ENCODE measurements around the gene OGFR.

OGFR gene

DNA sequence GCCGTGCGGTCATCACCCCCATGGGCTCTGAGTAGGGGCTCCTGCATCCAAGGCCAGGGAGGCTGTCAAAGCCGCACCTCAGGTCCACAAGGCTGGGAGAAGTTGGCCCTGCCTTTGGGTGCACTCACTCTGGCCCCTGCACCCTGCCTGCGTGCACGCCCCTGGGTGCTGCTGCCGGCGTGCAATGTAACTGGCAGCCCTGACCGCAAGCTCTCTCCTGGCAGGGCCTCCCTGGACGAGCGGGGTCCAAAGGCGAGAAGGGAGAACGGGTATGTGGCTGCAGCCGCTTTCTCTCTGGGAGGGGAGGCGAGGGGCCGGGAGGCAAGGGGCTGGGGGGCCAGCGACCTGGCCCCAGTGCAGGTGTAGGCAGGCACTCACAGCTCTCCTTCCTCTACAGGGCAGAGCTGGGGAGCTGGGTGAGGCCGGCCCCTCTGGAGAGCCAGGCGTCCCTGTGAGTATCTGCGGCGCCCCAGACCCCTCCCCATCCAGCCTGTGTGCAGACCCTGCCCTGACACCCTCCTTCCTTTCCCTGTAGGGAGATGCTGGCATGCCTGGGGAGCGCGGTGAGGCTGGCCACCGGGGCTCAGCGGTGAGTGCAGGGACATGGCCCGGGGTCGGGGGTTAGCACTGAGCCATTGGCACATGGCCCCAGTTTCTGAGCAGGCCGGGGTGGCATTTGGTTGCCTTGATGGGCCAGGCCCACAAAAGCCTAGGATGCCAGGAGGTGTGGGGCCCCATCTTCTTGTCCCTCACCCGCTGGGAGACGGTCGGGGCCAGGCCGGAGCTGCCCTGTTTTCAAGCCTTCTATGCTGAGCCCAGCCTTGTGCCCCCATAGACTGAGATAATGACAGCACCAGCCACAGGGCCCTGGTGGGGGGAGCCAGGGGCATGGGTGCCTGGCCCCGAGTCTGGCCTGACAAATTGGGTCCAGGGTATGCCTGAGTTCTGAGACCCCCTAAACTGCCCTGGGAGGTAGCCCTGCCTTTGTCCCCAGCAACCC, 24.9 kb downstream of the OGFR start:
- H3K27me3 ChIP-seq (ENCODE audit: control insufficient read depth in 5 of 5, insufficient read depth in 4 of 5, low read length in 5 of 5): peaks cover 0 to 5% (median 0%) of the 10 kb centered on the region in 5 donors
- H3K4me3 ChIP-seq (ENCODE audit: low read depth in 1 of 5, low read length in 5 of 5): no peak overlapping the region
- H3K9ac ChIP-seq (ENCODE audit: low read length in 5 of 5): no peak overlapping the region
- H3K4me1 ChIP-seq (ENCODE audit: control insufficient read depth in 5 of 5, insufficient read depth in 5 of 5, low read length in 5 of 5): peaks cover 3 to 28% (median 18%) of the 10 kb centered on the region in 5 donors
- H3K27ac ChIP-seq (ENCODE audit: low read depth, low read length): no peak overlapping the region
- H3K36me3 ChIP-seq (ENCODE audit: control insufficient read depth in 5 of 5, insufficient read depth in 5 of 5, low read length in 5 of 5): no peaks in the 10 kb centered on the region
- no peaks in the 10 kb centered on the region for H3K9me3 ChIP-seq (ENCODE audit: control insufficient read depth in 5 of 5, low read length in 5 of 5)

GRCh38 chr20:62830251-62830650, 25.6 kb downstream of the OGFR start:
- no peaks in the 10 kb centered on the region for H3K36me3 ChIP-seq (ENCODE audit: control insufficient read depth in 5 of 5, insufficient read depth in 5 of 5, low read length in 5 of 5)
- H3K9me3 ChIP-seq (ENCODE audit: control insufficient read depth in 5 of 5, low read length in 5 of 5): no peaks in the 10 kb centered on the region
- H3K27ac ChIP-seq (ENCODE audit: low read depth, low read length): no peak overlapping the region
- peaks cover 0 to 7% (median 2%) of the 10 kb centered on the region in 5 donors for H3K27me3 ChIP-seq (ENCODE audit: control insufficient read depth in 5 of 5, insufficient read depth in 4 of 5, low read length in 5 of 5)
- H3K4me3 ChIP-seq (ENCODE audit: low read depth in 1 of 5, low read length in 5 of 5): no peak overlapping the region
- no peak overlapping the region for H3K9ac ChIP-seq (ENCODE audit: low read length in 5 of 5)
- peaks cover 3 to 25% (median 15%) of the 10 kb centered on the region in 5 donors for H3K4me1 ChIP-seq (ENCODE audit: control insufficient read depth in 5 of 5, insufficient read depth in 5 of 5, low read length in 5 of 5)

- peaks cover 0 to 8% (median 2%) of the 10 kb centered on the region in 5 donors for H3K27me3 ChIP-seq (ENCODE audit: control insufficient read depth in 5 of 5, insufficient read depth in 4 of 5, low read length in 5 of 5)
- H3K36me3 ChIP-seq (ENCODE audit: control insufficient read depth in 5 of 5, insufficient read depth in 5 of 5, low read length in 5 of 5): no peaks in the 10 kb centered on the region
- H3K9ac ChIP-seq (ENCODE audit: low read length in 5 of 5): no peak overlapping the region
- H3K4me1 ChIP-seq (ENCODE audit: control insufficient read depth in 5 of 5, insufficient read depth in 5 of 5, low read length in 5 of 5): peaks cover 3 to 25% (median 15%) of the 10 kb centered on the region in 5 donors
- no peak overlapping the region for H3K4me3 ChIP-seq (ENCODE audit: low read depth in 1 of 5, low read length in 5 of 5)
- H3K9me3 ChIP-seq (ENCODE audit: control insufficient read depth in 5 of 5, low read length in 5 of 5): no peaks in the 10 kb centered on the region
- no peak overlapping the region for H3K27ac ChIP-seq (ENCODE audit: low read depth, low read length)
Measured at GRCh38 chr20:62830821-62831220, 26.2 kb downstream of the OGFR start.

DNA sequence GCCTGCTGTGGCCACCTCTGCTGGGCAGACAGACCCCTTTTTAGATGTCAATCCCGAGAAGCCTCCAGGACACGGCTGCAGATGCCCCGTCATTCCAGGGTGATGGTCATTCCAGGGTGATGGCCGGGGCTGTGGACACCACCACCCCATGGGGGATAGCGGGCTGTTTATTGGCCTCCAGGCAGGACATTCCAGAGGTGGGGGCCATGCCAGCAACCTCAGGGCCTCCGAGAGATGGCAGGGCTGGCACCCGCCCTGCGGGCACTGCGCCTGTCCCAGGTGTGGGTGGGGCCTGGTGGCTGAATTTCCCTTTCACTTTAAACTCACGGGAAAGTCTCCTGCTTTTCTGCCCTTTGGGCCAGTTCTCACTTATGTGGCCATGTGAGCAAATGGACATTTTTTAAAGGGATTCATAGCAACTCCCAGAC, 26.7 kb downstream of the OGFR start:
- peaks cover 3 to 25% (median 15%) of the 10 kb centered on the region in 5 donors for H3K4me1 ChIP-seq (ENCODE audit: control insufficient read depth in 5 of 5, insufficient read depth in 5 of 5, low read length in 5 of 5)
- no peak overlapping the region for H3K27ac ChIP-seq (ENCODE audit: low read depth, low read length)
- no peaks in the 10 kb centered on the region for H3K9me3 ChIP-seq (ENCODE audit: control insufficient read depth in 5 of 5, low read length in 5 of 5)
- no peak overlapping the region for H3K4me3 ChIP-seq (ENCODE audit: low read depth in 1 of 5, low read length in 5 of 5)
- no peak overlapping the region for H3K9ac ChIP-seq (ENCODE audit: low read length in 5 of 5)
- H3K36me3 ChIP-seq (ENCODE audit: control insufficient read depth in 5 of 5, insufficient read depth in 5 of 5, low read length in 5 of 5): no peaks in the 10 kb centered on the region
- peaks cover 0 to 11% (median 7%) of the 10 kb centered on the region in 5 donors for H3K27me3 ChIP-seq (ENCODE audit: control insufficient read depth in 5 of 5, insufficient read depth in 4 of 5, low read length in 5 of 5)

- Histone ChIP-seq H3K9me3 (ENCODE audit: control insufficient read depth in 5 of 5, low read length in 5 of 5) (no peaks in the 10 kb centered on the region), H3K4me3 (ENCODE audit: low read depth in 1 of 5, low read length in 5 of 5) (peak overlapping the region in 1 of 5 donors; percentile 40), H3K9ac (ENCODE audit: low read length in 5 of 5) (no peak overlapping the region), H3K27me3 (ENCODE audit: control insufficient read depth in 5 of 5, insufficient read depth in 4 of 5, low read length in 5 of 5) (peaks cover 0 to 15% (median 8%) of the 10 kb centered on the region in 5 donors), H3K36me3 (ENCODE audit: control insufficient read depth in 5 of 5, insufficient read depth in 5 of 5, low read length in 5 of 5) (no peaks in the 10 kb centered on the region), H3K27ac (ENCODE audit: low read depth, low read length) (no peak overlapping the region), H3K4me1 (ENCODE audit: control insufficient read depth in 5 of 5, insufficient read depth in 5 of 5, low read length in 5 of 5) (peaks cover 3 to 25% (median 15%) of the 10 kb centered on the region in 5 donors)
Measured at GRCh38 chr20:62831854-62832211, 27.2 kb downstream of the OGFR start.

DNA sequence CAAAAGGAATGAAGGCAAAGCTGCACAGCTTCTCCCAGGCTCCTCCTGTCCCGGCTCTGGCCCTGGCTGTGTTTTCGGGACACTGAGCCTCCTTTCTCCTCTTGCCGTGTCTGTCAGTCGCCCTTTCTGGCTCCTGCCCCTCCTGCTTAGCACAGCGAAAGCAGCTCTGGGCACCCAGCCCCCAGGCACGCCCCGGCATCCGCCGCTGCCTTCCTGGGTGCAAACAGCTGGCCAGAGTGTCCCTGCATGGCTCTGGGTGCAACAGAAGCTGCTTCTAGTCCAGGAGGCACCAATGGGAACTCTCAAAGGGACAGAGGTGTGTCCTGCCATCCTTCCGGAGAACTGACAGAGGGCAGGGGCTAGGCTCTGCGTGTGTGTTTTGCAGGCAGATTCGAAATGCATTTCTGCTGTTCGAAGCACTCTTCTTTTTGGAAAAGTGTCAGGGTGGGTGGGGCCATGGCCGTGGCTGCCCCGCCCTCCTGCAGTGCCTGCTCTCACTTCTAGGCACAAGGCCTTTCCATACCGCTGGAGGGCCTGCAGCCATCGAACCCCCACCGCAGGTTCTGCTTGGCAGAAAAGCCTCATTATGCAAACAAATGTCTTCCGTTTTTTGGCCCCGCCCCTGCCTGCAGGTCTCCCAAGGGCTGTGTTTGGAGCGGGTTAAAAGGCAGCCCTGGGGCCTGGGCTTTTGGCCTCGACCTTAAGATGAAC, 27.7 kb downstream of the OGFR start:
- Histone ChIP-seq H3K27me3 (ENCODE audit: control insufficient read depth in 5 of 5, insufficient read depth in 4 of 5, low read length in 5 of 5) (peaks cover 0 to 15% (median 8%) of the 10 kb centered on the region in 5 donors), H3K4me1 (ENCODE audit: control insufficient read depth in 5 of 5, insufficient read depth in 5 of 5, low read length in 5 of 5) (peaks cover 3 to 25% (median 15%) of the 10 kb centered on the region in 5 donors), H3K4me3 (ENCODE audit: low read depth in 1 of 5, low read length in 5 of 5) (peak overlapping the region in 3 of 5 donors; percentile 27 to 45 (median 40)), H3K36me3 (ENCODE audit: control insufficient read depth in 5 of 5, insufficient read depth in 5 of 5, low read length in 5 of 5) (no peaks in the 10 kb centered on the region), H3K9me3 (ENCODE audit: control insufficient read depth in 5 of 5, low read length in 5 of 5) (no peaks in the 10 kb centered on the region), H3K9ac (ENCODE audit: low read length in 5 of 5) (no peak overlapping the region), H3K27ac (ENCODE audit: low read depth, low read length) (no peak overlapping the region)

GRCh38 chr20:62832951-62833391, 28.3 kb downstream of the OGFR start:
- H3K9ac ChIP-seq (ENCODE audit: low read length in 5 of 5): no peak overlapping the region

GRCh38 chr20:62834967-62835730, 30.5 kb downstream of the OGFR start:
- Histone ChIP-seq H3K9me3 (ENCODE audit: control insufficient read depth in 5 of 5, low read length in 5 of 5) (no peaks in the 10 kb centered on the region), H3K4me3 (ENCODE audit: low read depth in 1 of 5, low read length in 5 of 5) (no peak overlapping the region), H3K9ac (ENCODE audit: low read length in 5 of 5) (no peak overlapping the region), H3K27ac (ENCODE audit: low read depth, low read length) (no peak overlapping the region), H3K27me3 (ENCODE audit: control insufficient read depth in 5 of 5, insufficient read depth in 4 of 5, low read length in 5 of 5) (peaks cover 4 to 22% (median 9%) of the 10 kb centered on the region in 5 donors), H3K36me3 (ENCODE audit: control insufficient read depth in 5 of 5, insufficient read depth in 5 of 5, low read length in 5 of 5) (no peaks in the 10 kb centered on the region), H3K4me1 (ENCODE audit: control insufficient read depth in 5 of 5, insufficient read depth in 5 of 5, low read length in 5 of 5) (peaks cover 3 to 25% (median 15%) of the 10 kb centered on the region in 5 donors)

More at GRCh38 chr20:62832951-62833391, 28.3 kb downstream of the OGFR start:
- H3K27me3 ChIP-seq (ENCODE audit: control insufficient read depth in 5 of 5, insufficient read depth in 4 of 5, low read length in 5 of 5): peaks cover 0 to 15% (median 7%) of the 10 kb centered on the region in 5 donors
- H3K27ac ChIP-seq (ENCODE audit: low read depth, low read length): no peak overlapping the region
- peak overlapping the region in 1 of 5 donors; percentile 40 for H3K4me3 ChIP-seq (ENCODE audit: low read depth in 1 of 5, low read length in 5 of 5)
- peaks cover 3 to 25% (median 15%) of the 10 kb centered on the region in 5 donors for H3K4me1 ChIP-seq (ENCODE audit: control insufficient read depth in 5 of 5, insufficient read depth in 5 of 5, low read length in 5 of 5)
- no peaks in the 10 kb centered on the region for H3K9me3 ChIP-seq (ENCODE audit: control insufficient read depth in 5 of 5, low read length in 5 of 5)
- H3K36me3 ChIP-seq (ENCODE audit: control insufficient read depth in 5 of 5, insufficient read depth in 5 of 5, low read length in 5 of 5): no peaks in the 10 kb centered on the region

Data from subcutaneous abdominal adipose tissue (tissue), 5 donors.